KG1 (cell line): Measurements from ENCODE around the gene CXXC4.

Experiments
- DNase-seq: peaks from one replicate; lab custom pipeline; 2025; lab: John Stamatoyannopoulos, UW

CXXC4 gene

GRCh38 chr4:104494822-104495559, at the start of gene CXXC4:
Gene CXXC4 (minus strand): TSS chr4:104494894. CDS start chr4:104491802, 3,092 bp downstream.
- DNase-seq, result no peak

- no peak for DNase-seq
Observed at GRCh38 chr4:104533156-104533555, 38.5 kb upstream of the CXXC4 start.

GRCh38 chr4:104532677-104533076, 38.0 kb upstream of the CXXC4 start:
- no peak for DNase-seq

GRCh38 chr4:104531390-104531789, 36.7 kb upstream of the CXXC4 start:
- no peak for DNase-seq

DNA sequence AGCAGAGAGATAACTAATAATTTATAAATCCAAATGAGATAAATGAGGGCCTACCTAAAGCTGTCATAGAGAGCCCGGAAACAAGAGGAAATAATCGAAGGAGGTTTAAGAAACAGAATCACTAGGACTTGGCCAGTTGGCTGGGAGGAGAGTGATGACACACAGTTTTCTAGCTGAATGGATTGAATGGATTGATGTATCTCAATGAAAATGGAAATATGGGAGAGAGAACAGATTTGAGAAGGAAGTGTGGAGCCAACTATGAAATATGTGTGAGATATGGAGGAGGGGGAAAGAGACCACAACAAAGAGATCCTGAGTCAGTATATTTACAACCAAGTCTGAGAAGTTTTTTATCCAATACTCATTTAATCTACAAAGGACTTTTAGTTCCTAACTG, 35.7 kb upstream of the CXXC4 start:
- no peak for DNase-seq

DNA sequence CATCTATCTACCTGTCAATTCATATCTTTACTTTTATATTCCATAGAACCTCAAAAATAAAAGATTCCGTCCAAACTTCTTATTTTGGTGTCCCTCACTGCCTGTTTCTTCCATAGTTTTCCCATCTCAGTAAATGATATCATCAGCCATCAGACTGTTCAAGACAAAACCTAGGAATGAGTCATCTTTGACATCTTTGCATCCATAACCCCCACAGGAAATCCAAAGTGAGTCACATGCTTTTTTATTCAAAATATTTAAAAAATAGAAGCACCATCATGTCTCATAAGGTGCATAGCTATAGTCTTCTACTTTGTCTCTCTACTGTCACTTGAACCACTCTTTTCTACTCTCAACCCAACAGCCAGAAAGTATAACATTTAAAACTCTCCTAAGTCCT, 29.9 kb upstream of the CXXC4 start:
- DNase-seq, result no peak

DNA sequence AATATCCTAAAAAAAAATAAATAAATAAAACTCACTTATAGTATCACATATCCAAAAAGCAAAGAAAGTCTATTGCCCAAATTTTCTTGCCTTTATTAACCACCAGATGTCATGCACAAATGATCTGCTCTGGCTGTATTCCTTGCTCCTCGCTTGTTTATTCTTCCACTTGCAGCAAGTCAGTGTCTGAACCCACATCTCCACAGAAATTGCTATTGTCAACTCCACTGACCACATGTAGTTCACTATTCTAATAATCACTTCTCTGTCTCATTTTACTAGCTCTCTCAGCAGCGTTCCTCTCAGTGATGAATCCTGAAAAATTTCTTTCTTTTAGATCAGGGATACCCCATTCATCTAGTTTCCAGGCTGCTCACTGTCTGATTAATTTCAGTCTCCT, 29.3 kb upstream of the CXXC4 start:
- no peak for DNase-seq

GRCh38 chr4:104519588-104519987, 24.9 kb upstream of the CXXC4 start:
- no peak for DNase-seq

DNA sequence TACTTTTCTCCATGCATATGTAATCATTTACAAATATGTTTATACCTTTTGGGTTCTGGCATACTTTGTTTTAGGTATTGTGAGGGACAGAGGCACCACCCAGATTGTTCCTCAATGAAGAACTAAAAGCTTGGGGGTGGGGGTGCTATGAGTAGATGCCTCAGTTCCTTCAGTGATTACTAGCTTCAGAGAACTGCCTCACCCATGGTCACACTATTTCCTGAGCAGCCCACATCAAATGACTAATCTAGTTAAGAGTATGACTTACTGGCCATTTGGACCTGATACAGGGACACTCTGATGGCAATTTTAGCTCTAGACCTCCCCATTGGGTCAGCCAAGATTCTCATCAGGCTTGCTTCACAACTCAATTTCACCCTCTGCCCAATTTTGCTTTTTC, 22.2 kb upstream of the CXXC4 start:
- no peak for DNase-seq

- no peak for DNase-seq
Observed at GRCh38 chr4:104508224-104508623, 13.5 kb upstream of the CXXC4 start.

DNA sequence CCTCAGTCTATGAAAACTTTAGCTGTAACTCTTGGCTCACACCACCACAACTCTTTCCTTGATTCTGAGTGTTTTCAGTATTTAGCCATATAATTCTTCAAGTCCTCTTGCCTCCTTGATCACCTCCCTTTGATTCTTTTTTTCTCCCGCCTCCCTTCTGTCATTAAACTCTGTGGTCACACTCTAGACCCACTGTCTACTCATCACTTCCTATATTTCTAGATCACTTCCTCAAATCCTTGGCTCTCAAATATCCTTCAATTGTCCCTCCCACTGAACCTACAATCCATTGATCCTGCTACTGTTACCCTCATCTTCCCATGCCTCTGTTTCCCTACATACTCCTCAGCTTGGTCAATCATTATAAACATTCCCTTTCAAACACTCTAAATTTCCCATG, 12.4 kb upstream of the CXXC4 start:
- no peak for DNase-seq

DNA sequence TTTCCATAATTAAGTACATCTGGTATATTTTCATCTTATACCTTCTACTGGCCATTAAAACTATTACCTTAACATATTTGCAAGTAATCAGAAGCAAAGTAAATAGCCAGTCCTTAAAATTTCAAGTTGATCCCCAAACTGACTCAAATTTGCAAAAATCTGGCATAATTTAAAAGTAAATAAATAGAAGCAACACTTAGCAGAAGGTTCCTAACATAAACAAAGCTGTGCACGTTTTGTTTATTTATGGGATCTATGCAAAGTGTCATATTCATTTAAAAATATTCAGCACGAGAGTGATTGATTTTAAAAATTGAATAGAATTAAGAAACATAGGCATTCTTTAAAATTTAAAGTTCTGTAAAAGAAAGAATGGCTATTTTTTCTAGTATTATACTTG, 9.8 kb upstream of the CXXC4 start:
- DNase-seq, result no peak

DNA sequence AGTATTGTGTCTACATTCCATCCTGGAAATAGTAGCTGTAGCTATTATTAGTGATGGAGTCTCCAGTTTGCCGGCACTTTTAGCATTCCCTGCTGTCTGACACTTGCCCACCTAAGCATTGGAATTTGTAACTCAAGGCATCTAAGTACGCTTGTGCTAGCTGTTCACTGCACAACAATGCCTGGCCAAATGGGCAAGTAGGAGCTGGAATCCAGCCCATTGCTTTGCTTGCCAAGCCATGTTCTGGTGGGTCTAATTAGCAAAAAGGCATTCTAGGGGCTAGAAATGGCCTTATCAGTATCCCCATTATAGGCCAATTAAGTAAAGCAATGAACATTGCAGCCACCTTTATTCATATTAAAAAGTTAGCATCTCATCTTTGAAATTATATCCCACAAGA, 7.8 kb upstream of the CXXC4 start:
- no peak for DNase-seq

DNA sequence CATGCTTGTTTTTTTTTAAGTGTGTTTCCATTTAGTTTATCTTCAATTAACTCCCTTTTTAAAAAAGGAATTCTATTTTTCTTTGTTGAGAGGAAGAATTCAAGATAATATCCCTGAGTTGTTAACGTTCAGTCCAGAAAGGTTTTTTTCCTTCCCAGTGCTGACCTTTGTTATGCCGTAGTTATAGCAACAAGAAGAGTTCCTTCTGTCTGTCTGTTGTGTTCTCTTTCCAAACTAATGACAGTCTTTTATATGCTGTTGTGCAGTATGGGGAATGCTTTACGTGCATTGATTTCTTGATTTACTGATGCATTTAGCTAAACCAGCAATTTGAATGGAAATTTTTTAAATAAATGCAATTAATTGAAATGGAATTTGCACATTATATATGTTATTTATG, 6.6 kb upstream of the CXXC4 start:
- no peak for DNase-seq

DNA sequence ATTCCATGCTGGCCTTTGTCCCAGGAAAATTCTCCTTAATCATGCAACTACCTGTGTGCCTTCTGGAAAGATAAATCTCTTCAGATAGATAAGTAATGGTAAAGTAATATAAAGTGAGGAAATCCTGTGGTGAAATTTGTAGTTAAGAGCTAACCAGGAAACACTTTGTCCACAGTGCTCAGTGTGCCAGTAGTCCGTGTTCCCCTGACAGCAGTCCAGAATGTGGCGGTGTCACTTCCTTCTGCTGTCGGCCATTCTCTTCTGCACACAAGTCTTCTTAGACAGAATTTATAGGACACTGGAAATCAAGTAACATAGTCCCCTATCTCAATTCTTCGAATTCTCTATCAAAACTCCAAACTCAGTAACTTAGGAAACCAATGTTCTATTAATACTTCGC, 5.7 kb upstream of the CXXC4 start:
- no peak for DNase-seq

DNA sequence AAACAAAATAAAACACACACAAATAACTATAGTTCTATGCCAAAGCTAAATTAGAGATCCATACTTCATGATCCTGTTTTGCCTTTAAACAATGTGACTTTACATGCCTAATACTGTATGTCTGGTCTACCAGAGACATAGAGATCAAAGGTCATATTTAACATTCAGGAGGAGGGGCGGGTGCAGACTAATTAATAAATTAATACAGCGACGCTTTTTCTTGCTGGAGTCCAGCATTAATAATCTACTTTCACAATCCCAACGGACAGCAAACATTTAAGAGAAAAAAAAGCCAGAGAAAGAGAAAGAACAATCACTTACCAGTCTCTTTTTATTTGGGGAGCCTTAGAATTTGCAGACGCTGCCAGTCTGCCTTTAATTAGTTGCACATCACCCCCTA, 509 bp downstream of the CXXC4 start:
- DNase-seq, result no peak

DNA sequence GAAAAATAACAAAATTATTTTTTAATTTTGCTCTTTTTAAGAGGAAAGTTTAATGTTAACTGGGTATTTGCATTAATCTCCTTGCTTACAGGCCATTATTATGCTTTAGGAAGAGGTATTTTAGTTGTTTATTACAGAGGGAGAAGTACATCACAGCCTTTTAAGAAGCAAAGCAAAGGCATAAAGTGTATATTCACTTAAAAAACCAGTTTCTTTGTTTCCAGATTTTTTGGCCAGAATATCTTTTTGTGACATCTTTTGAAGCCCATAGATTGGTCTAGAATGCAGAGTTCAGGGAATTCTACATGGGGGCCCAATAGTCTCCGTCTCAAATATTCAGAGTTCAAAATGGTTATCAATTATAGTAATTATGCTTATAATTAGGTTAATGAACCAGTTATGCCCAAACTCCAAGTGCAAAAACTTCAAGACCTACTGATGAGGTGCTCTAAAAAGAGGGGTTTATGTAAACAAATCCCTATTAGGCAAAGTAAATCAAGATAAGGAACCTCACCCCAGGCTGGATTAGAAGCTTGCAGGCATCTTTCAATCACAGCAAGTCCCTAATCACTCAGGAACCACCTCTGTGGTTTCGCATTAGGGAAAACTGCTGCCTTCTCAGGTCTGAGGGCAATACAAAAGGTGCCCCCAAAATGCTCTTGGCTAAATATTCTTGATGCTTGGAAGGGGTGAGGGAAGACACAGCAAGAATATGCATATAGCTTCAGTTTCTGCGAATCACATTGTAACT, 1.4 kb downstream of the CXXC4 start:
- no peak for DNase-seq

DNA sequence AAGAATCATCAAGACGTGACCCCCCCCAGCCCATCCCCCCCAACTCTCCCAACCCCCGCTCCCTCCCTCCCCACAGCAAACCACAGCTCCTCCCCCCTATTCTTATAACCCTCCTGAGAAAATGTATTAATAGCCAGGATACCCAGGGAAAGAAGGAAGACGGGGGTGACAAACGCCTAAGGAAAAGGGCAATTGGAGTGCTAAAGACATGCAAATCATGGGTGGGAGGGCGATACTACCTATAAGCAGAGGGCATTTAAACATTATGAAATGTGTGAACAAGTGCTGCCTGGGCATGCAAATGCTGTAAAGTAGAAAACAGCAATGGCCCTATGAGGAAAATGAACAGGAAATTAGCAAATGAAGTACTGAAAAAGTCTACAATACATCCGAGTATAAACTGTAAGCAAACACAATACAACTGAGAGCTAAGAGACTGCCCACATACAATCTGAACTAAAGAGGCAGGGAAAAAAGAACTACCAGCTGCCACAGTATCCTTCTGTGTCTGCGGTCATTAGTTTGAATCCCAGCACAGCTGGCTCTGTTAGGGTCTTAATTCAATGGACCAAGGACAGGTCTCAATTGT, 2.4 kb downstream of the CXXC4 start:
- no peak for DNase-seq

DNA sequence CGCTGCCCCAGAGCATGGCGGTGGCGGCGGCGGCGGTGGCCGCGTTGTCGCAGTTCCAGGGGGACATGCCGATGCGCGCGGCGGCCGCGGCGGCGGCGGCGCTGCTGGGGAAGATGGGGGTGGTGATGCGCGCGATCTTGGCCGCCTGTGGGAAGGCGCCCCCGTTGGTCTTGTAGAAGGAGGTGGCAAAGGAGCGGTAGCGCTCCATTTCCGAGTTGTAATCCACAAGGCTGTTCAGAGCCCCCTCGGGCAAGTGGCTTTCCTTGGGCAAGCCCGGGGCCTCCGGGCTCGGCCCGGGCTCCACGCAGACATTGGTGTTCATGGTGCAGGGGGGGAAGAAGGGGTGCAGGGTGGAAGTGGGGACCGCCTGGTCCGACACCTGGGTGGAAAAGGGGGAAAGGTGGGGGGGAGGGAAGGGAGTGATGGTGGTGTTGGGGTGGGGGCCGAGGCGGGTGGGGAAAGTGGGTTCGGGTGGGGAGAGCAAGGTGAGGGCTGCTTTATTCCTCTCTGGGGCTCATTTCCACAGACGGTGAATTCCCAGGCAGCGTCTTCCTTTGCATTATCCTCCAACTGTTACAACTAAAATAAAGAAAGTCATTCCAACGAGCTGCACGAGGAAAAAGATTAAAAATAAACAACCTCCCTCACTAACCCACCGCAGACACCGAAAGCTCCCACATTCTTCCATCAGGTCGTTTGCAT, 3.1 kb downstream of the CXXC4 start:
- DNase-seq, result no peak

DNA sequence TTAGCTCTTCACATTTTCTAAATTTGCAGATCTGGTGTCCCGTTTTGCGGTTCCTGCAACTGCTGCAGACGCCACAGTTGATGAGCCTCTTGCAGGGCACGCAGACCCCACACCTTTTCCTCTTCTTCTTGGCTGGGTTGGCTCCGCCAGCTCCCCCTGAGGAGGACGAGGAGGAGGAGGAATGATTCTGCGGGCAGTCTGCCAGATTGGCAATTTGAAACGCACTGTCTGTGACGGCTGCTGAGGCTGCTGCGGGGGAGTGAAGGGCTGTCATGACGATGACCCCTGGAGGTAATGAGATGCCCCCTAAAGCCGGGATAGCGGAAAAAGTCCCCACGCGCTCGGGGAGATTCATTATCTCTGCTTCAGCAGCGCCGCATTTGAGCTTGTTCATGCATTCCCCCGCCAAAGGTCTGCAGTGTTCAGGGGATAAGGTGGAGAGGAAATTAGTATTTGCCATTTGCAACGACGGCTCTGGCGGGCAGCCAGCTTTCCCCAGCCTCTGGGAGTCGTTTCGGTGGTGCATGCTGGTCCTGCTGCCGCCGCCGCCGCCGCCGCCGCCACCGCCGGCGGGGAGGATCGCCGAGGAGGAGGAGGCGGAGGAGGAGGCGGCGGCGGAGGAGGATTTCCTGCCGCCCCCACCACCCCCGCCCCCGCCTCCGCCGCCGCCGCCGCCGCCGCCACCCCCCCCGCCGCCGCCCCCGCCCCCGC, 3.8 kb downstream of the CXXC4 start:
- DNase-seq, result no peak

- no peak for DNase-seq
Observed at GRCh38 chr4:104490096-104490769, 4.5 kb downstream of the CXXC4 start.

DNA sequence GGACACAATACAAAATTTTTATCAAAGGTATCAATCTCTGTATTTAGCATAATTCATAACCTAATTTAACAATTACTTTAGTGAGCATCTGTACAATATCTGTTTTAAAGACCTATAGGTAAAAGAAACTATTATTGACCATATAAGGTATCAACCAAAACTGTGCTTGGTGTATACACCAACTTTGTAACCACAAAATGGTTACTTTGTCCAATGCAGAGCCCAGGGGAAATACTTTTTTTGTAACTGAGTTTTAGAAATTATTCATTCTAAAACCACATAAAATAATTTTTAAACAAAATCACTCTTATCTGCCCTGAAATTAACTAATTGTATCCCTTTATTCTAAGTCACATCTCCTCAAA, 5.0 kb downstream of the CXXC4 start:
- DNase-seq, result no peak
